Endothelial cell of umbilical vein (primary cell): ENCODE measurements around the gene SCN5A. TPM values are rescaled to one million over a fixed set of nuclear protein-coding genes. Genes with fewer than 3 reads are reported as not detected.

Experiments used
- BruUV-seq: library from RNA; stranded (reverse); fragments of 400-500 nt; replicated peaks from 2 replicates; lab custom pipeline; 2021; lab: Mats Ljungman, UMichigan
- CTCF ChIA-PET: fragments of 300-600, 350-600 bp; sonication (Branson Sonifier 250); formaldehyde crosslinking; loops from one replicate; lab custom pipeline; 2021; ENCODE audit warnings: antibody characterized with exemption, inconsistent platforms; lab: Charles Lee
- POLR2A ChIA-PET: fragments of 300-600, 350-600 bp; sonication (Branson Sonifier 250); formaldehyde crosslinking; loops from one replicate; lab custom pipeline; 2021; ENCODE audit warnings: antibody characterized with exemption, inconsistent platforms; lab: Charles Lee
- DNase-seq: peaks from one replicate; pipeline ENCODE4 v3.0.0-alpha.2; 2011; ENCODE audit warnings: low read depth, low spot score
- FAIRE-seq: peaks from 2 replicates; lab custom pipeline; 2011; peaks lifted over from hg19 to GRCh38; lab: Jason Lieb, UNC
- H2AFZ ChIP-seq: 2 replicates; pipeline ENCODE4 v1.6.0; 2012; ENCODE audit warnings: low read depth, low read length, control low read depth, inconsistent platforms
- H3K27ac ChIP-seq: 2 replicates; pipeline ENCODE4 v1.5.1; 2011; ENCODE audit warnings: low read depth, mild to moderate bottlenecking, control low read depth, low read length, moderate library complexity; ENCODE audit not compliant: insufficient read depth
- H3K27me3 ChIP-seq, 2 experiments: 2 replicates each; pipeline versions ENCODE4 v1.6.0 to v1.6.1; 2011; ENCODE audit warnings: low read length in 2 of 2, mixed read lengths in 1 of 2; ENCODE audit not compliant: control insufficient read depth in 2 of 2, insufficient read depth in 2 of 2
- H3K36me3 ChIP-seq, 2 experiments: 2 replicates in 1 of 2; 3 replicates in 1 of 2; pipeline ENCODE4 v1.5.1; 2011; ENCODE audit warnings: low read length in 2 of 2, mild to moderate bottlenecking in 1 of 2, moderate library complexity in 1 of 2; ENCODE audit not compliant: control insufficient read depth in 2 of 2, insufficient read depth in 2 of 2; ENCODE audit errors: extremely low read depth in 1 of 2
- H3K4me1 ChIP-seq: 3 replicates; pipeline ENCODE4 v1.5.1; 2011; ENCODE audit warnings: mild to moderate bottlenecking, low read length; ENCODE audit not compliant: control insufficient read depth, insufficient read depth; ENCODE audit errors: extremely low read depth
- H3K4me2 ChIP-seq: 2 replicates; pipeline ENCODE4 v1.6.1; 2011; ENCODE audit warnings: low read length, control low read depth, mixed read lengths; ENCODE audit not compliant: insufficient read depth
- H3K4me3 ChIP-seq, 3 experiments: fragments of 200-600 bp in 1 of 3; sonication (generic), shearing (Covaris generic) in 1 of 3; replicated peaks in 1 of 3; 2 replicates each; pipeline ENCODE4 v1.5.1; 2011 to 2016; ENCODE audit warnings: control low read depth in 3 of 3, low read length in 3 of 3, mild to moderate bottlenecking in 2 of 3, inconsistent platforms in 1 of 3, low read depth in 1 of 3, moderate library complexity in 1 of 3; ENCODE audit not compliant: insufficient read depth in 1 of 3
- H3K79me2 ChIP-seq: 2 replicates; pipeline ENCODE4 v1.6.0; 2012; ENCODE audit warnings: low read length, inconsistent platforms; ENCODE audit not compliant: control insufficient read depth, insufficient read depth
- H3K9ac ChIP-seq: replicated peaks from 2 replicates; pipeline ENCODE3; 2011; ENCODE audit warnings: low read length, control low read depth; ENCODE audit not compliant: insufficient read depth; ENCODE audit errors: extremely low read depth
- H3K9me1 ChIP-seq: replicated peaks from 3 replicates; pipeline ENCODE4 v1.6.0; 2011; ENCODE audit warnings: mild to moderate bottlenecking, low read length; ENCODE audit not compliant: control insufficient read depth, insufficient read depth; ENCODE audit errors: extremely low read depth
- H3K9me3 ChIP-seq: replicated peaks from 2 replicates; pipeline ENCODE4 v1.5.1; 2012; ENCODE audit warnings: low read length, inconsistent platforms; ENCODE audit not compliant: control insufficient read depth, insufficient read depth
- H4K20me1 ChIP-seq: replicated peaks from 2 replicates; pipeline ENCODE3; 2011; ENCODE audit warnings: mild to moderate bottlenecking, low read length; ENCODE audit not compliant: control insufficient read depth, insufficient read depth; ENCODE audit errors: extremely low read depth
- CTCF ChIP-seq, 2 donors: IDR thresholded peaks; 1 replicate in 1 of 2; 2 replicates in 1 of 2; pipeline ENCODE4 v1.5.1; 2011; ENCODE audit warnings: low read length in 2 of 2, mild to moderate bottlenecking in 2 of 2, moderate library complexity in 2 of 2, control low read depth in 1 of 2, inconsistent platforms in 1 of 2, low read depth in 1 of 2; ENCODE audit not compliant: insufficient read depth in 1 of 2; ENCODE audit errors: extremely low read depth in 1 of 2
- EZH2 ChIP-seq: IDR thresholded peaks from 2 replicates; pipeline ENCODE4 v1.6.1; 2012; ENCODE audit warnings: borderline replicate concordance, low read depth, mild to moderate bottlenecking, moderate library complexity, low read length, inconsistent platforms; ENCODE audit not compliant: severe bottlenecking
- FOS ChIP-seq: IDR thresholded peaks from 2 replicates; pipeline ENCODE4 v1.6.1; 2011; ENCODE audit warnings: mild to moderate bottlenecking, low read length, moderate library complexity, borderline replicate concordance; ENCODE audit not compliant: insufficient read depth
- GATA2 ChIP-seq: IDR thresholded peaks from 2 replicates; pipeline ENCODE4 v1.7.0; 2011; ENCODE audit warnings: low read depth, mild to moderate bottlenecking, moderate library complexity, mixed read lengths, low read length; ENCODE audit not compliant: insufficient read length, insufficient read depth
- JUN ChIP-seq: IDR thresholded peaks from 2 replicates; pipeline ENCODE4 v1.6.1; 2011; ENCODE audit warnings: borderline replicate concordance, low read depth; ENCODE audit not compliant: insufficient read length, insufficient read depth
- MAX ChIP-seq: IDR thresholded peaks from 2 replicates; pipeline ENCODE4 v1.6.1; 2011; ENCODE audit not compliant: insufficient read depth, insufficient read length
- MYC ChIP-seq: IDR thresholded peaks from one replicate; pipeline ENCODE4 v1.6.1; 2011; ENCODE audit warnings: mild to moderate bottlenecking, low read depth, low read length
- POLR2A ChIP-seq: IDR thresholded peaks from 2 replicates; pipeline ENCODE4 v1.6.1; 2012; ENCODE audit warnings: low read depth, mild to moderate bottlenecking, control low read depth, low read length
- POLR2AphosphoS5 ChIP-seq: IDR thresholded peaks from 2 replicates; pipeline ENCODE4 v1.6.1; 2012; ENCODE audit warnings: low read depth, mild to moderate bottlenecking, control low read depth, low read length, moderate library complexity; ENCODE audit not compliant: insufficient read depth
- dilution Hi-C: fragments of 300-500 bp; cut with MboI; formaldehyde crosslinking; loops from one replicate; pipeline ENCODE4 v1.15.0; 2019; ENCODE audit warnings: low sequenced_read_pairs; ENCODE audit not compliant: extremely low pct_ligation_motif_present
- intact Hi-C: fragments of 100-400 bp; cut with micrococcal nuclease; formaldehyde crosslinking; loops from one replicate; pipeline ENCODE4 v1.10.0; 2022
- polyA plus RNA-seq, 4 experiments: library from polyadenylated mRNA; depleted of rRNA in 3 of 4; stranded (reverse) in 3 of 4; unstranded in 1 of 4; fragments of >200 nt; gene quantifications; 2 replicates each; pipeline versions ENCODE4 v1.2.1 to v1.2.3, GENCODE V29; 2011 to 2012; ENCODE audit warnings: missing spikeins in 1 of 4
- total RNA-seq: library from RNA; stranded (reverse); gene quantifications from 2 replicates; pipeline ENCODE4 v1.2.3, GENCODE V29; 2021

SCN5A gene
- total and polyA plus RNA-seq, 2 donors (not counting 3 experiments of a cell fraction or from before 2014, with no cell fraction given), result 2.7 to 20.0 TPM

- Histone ChIP-seq H2AFZ (no peak overlapping the region), H3K4me3 (no peak overlapping the region), H3K9me3 (no peaks in the 10 kb centered on the region), H3K79me2 (no peaks in the 10 kb centered on the region), H3K9me1 (no peaks in the 10 kb centered on the region), H3K9ac (no peak overlapping the region), H3K27ac (no peak overlapping the region), H3K27me3 (no peaks in the 10 kb centered on the region), H3K4me1 (peaks cover 10% of the 10 kb centered on the region), H4K20me1 (no peaks in the 10 kb centered on the region), H3K36me3 (no peaks in the 10 kb centered on the region), H3K4me2 (no peak overlapping the region)
- no peak for DNase-seq
- CTCF ChIA-PET, result interaction anchor here (0.6 to 3.5 kb wide), 3 partner anchors 10 to 115 kb away, joined by 3 to 16 read pairs (median 3); no protein-coding TSS in a partner anchor
- FAIRE-seq, result no peak
- dilution Hi-C loops, result no loop called here
- no TSS peak for BruUV-seq
- intact Hi-C loops, result no loop called here
- TF ChIP-seq POLR2AphosphoS5 (no peak), JUN (no peak), GATA2 (no peak), MAX (no peak), MYC (no peak), EZH2 (no peak), CTCF (IDR thresholded peaks at IDR 0.05; ENCODE audit: extremely low read depth in 1 of 2, insufficient read depth in 1 of 2, low read depth in 1 of 2, low read length in 2 of 2) (no peak), FOS (no peak), POLR2A (no peak)
- POLR2A ChIA-PET, result no interaction called here
Observed at GRCh38 chr3:38636464-38636863, 13.0 kb downstream of the SCN5A start.
